AG08396 (cell line): Measurements from ENCODE around the gene LENG9.
"Not testable (repeated sequence)": the region's sequence is repeated elsewhere in the genome, so short reads cannot be mapped to it uniquely, and the experiment has no call there.

Source experiments
- DNase-seq: peaks from one replicate; pipeline ENCODE4 v3.0.0; 2012; ENCODE audit warnings: low spot score, mixed read lengths

Gene LENG9

DNA sequence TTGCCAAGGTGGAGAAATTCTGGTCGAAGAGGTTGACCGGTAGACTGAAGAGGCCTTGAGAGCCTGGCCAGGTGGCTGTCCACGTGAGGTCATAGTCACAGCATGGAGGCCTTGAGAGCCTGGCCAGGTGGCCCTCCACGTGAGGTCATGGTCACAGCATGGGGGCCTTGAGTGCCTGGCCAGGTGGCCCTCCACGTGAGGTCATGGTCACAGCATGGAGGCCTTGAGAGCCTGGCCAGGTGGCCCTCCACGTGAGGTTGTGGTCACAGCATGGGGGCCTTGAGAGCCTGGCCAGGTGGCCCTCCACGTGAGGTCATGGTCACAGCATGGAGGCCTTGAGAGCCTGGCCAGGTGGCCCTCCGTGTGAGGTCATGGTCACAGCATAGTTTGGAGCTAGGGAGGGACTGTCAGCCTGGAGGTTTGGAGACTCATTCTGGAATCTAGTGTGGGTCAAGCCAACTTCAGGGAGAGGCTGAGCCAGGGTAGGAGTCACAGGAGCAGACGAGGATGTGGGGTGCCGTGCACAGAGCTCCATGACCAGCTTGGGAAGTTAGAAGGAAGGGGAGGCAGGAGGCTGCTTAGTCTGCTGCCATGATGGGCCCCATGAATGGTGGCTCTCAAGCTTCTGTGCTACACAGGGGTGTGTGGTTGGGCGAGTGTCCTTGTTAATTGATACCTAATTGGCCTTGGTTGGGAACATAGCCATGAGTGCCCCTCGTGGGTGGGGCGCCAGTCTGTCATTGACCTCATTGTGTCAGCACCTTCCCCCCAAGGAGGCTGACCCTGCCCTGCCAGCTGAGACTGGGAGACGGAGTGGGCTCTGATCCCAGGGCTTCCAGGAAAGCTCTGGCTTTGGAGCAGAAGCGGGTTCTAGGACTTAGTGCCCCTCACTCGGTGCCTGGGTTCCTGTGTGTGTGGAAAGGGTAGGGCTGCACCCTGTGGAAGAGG is 4.0 kb downstream of the LENG9 start:
- no peak for DNase-seq

DNA sequence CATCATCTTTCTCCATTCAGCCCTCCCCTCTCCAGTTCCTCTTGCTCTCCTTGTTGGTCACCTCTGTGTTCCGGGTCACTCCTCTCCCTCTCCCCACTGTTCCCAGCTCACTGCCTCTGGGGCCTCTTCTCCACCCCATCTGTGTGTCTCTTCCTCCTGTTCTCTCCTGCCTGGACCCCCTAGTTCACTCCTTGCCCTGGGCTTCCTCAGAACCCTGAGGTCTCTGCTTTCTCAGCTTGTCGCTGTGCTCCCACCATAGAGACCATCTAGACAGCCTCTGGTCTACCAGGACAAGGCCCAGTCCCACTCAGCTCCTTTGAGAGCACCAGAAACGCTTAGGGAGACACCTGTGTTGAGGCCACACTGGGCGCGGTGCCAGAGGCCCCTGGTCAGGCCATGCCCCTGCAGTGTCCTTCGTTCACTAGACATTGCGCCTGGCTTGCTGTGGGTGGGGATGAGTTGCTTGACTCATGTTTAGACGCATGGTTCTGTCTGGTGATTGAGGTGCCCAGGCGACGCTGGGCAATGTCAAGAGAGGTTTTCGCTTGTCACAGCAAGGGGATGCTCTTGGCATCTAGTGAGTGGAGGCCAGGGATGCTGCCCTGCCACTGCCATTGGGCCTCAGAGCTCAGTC is 4.8 kb downstream of the LENG9 start:
- no peak for DNase-seq

DNA sequence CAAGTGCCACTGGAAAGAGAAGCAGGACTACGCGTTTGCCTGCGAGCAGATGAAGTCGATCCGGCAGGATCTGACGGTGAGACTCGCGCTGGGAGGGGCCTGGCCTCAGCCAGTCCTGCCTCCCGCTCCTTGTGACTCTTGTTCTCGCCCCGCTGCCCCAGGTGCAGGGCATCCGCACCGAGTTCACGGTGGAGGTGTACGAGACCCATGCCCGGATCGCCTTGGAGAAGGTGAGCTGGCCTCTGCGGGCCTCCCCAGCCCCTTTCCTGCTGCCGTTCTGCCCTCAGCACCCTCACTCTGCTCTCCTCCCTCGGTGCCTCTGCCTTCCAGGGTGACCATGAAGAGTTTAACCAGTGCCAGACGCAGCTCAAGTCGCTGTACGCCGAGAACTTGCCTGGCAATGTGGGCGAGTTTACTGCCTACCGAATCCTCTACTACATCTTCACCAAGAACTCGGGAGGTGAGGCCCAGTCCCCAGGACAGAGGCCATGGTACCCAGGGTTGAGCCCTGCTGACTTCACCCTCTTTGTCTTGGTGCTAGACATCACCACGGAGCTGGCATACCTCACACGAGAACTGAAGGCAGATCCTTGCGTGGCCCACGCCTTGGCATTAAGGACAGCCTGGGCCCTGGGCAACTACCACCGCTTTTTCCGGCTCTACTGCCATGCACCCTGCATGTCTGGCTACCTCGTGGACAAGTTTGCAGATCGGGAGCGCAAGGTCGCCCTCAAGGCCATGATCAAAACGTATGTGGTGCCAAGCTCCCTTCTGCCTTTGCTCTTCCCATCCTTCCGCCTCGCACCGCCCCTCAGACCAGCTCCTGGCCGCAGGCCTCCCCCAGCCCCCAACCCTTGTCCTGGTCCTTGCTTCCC is 5.6 kb downstream of the LENG9 start:
- no peak for DNase-seq

DNA sequence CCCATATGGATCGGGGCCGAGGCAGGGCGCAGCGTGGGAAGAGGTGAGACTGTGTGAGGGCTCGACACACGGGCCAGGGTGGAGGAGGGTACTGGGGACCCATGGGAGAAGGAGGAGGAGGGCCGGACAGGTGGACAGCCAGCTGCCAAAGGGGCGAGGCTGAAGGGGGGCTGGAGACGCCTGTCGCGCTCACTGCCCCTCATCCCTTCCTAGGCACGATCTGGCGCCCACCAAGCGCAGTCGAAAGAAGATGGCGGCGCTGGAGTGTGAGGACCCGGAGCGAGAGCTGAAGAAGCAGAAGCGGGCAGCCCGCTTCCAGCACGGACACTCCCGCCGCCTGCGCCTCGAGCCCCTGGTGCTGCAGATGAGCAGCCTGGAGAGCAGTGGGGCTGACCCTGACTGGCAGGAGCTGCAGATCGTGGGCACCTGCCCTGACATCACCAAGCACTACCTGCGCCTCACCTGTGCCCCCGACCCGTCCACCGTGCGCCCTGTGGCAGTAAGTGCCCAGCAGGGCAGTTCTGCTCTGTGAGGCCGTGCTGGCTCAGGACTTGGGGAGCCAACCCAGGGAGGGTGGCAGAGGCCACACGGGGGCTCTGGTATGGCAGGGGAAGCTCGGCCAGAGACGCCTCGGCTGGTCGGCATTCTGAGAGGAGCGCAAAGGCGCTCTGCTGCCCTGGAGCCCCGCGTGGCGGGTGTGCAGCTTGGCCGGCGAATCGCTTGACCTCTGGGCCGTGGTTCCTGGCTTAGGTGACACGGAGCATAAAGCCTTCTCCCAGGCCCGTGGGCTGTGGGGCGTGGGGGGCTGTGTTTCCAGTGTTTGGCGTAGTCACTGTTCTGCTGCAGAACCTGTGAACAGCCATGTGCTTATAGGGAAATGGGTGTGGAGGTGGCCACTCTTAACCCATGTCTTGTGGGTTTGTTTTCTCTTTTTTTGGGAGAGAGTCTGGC is 6.9 kb downstream of the LENG9 start:
- no peak for DNase-seq

DNA sequence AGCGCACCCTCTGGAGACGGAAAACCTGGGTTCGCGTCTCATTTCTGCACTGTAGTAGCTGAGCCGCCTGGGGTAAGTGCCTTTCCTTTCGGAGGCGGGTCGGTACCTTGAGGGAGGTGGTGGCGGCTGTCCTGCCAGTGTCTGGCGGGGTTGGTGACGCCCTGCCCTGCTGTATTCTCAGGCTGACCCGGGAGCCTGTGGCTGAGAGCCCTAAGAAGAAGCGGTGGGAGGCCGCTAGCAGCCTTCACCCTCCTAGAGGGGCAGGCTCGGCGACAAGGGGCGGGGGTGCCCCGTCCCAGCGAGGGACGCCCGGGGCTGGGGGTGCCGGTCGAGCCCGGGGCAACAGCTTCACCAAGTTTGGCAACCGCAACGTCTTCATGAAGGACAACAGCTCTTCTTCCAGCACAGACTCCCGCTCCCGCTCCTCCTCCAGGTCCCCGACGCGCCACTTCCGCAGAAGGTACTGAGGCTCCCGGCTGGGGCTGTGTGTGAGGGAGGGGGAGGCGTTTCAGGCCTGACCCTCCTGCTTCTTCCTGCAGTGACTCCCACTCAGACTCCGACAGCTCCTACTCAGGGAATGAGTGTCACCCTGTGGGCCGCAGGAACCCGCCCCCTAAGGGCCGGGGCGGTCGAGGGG is 7.7 kb downstream of the LENG9 start:
- no peak for DNase-seq

DNA sequence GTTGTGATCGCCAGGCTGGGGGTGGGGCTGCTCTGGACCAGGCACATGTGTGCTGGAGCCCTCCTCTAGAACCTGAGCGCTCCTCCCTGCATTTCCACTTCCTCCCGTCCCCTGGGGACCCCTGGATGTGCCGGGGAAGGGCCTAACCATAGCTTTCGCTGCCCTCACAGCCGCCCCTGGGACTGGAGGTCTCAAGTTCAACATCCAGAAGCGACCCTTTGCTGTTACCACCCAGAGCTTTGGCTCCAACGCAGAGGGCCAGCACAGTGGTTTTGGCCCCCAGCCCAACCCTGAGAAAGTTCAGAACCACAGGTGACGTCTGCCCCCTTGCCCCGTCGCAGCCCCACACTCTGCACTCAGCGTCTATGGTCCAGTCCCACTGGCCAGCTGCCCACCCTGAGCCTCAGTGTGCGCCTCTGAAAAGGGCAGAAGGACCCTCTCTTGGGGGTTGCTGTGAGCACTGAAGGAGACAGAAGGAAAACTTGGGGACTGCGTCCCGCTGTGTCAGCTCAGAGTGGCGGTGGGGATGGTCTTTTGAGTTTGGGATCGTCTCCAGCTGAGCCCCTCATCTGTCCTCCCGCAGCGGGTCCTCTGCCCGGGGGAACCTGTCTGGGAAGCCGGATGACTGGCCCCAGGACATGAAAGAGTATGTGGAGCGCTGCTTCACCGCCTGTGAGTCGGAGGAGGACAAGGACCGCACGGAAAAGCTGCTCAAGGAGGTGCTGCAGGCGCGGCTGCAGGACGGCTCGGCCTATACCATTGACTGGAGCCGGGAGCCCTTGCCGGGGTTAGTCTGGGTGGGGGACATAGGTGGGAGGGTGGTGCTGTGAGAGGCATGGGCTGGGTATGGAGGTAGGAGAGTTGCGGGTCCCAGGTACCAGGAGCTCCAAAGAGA is 8.6 kb downstream of the LENG9 start:
- no peak for DNase-seq

DNA sequence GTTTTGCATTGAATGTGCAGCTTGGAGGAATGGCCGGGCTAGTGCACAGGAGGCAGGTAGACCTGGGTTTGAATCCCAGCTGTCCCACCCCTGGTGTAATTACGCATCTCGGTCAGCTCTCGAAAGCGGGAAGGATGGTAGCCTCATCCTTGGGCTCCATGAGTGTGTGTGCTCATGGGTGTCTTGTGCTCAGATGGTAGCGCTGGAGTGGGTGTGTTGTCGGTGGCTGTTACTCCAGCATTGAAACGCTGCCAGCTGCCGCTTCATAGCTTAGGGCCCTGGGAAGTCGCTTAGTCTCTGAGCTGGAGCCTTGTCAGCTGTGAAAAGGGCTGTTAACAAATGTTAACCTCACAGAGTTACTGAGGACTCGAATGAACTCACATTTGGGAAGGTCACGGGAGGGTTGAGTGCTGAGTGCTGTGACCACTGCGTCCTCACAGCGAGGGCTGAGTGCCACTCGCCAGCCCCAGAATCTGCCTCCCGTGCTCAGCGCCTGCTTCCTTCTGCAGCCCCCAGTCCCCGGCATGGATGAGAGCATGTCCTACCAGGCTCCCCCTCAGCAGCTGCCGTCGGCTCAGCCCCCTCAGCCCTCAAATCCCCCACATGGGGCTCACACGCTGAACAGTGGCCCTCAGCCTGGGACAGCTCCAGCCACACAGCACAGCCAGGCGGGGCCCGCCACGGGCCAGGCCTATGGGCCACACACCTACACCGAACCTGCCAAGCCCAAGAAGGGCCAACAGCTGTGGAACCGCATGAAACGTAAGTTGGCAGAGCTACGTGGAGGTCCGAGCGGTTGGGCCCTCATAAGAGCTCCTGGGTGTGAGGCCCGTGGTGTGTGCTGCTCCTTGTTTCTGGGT is 9.4 kb downstream of the LENG9 start:
- DNase-seq, result no peak

DNA sequence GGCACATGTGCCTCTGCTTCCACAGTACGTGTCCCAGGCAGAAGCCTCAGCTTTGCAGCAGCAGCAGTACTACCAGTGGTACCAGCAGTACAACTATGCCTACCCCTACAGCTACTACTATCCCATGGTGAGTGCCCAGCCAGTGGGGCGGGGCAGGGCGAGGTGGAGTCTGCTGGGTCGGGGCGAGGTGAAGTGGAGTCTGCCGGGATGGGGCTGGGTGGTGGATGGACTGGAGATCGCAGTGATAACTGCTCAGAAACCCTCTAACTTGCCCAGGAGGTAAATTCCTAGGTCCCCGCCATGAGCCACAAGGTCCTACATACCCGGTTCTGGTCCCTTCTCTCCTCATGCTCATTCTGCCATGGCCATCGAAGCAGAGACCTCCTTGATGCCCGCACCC is 11.0 kb downstream of the LENG9 start:
- DNase-seq, result no peak

DNA sequence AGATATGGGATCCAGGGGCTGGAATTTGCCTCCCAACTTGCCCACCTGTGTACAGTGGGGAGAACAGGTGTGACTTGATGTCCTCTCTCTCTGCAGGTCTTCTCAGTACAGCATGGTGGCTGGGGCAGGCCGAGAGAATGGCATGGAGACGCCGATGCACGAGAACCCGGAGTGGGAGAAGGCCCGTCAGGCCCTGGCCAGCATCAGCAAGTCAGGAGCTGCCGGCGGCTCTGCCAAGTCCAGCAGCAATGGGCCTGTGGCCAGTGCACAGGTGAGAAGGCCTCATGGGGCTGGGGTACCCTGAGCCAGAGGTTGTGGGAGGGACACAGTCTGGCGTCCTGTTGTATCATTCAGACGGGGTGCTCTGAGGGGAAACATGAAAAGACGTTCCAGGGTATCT is 11.6 kb downstream of the LENG9 start:
- no peak for DNase-seq

DNA sequence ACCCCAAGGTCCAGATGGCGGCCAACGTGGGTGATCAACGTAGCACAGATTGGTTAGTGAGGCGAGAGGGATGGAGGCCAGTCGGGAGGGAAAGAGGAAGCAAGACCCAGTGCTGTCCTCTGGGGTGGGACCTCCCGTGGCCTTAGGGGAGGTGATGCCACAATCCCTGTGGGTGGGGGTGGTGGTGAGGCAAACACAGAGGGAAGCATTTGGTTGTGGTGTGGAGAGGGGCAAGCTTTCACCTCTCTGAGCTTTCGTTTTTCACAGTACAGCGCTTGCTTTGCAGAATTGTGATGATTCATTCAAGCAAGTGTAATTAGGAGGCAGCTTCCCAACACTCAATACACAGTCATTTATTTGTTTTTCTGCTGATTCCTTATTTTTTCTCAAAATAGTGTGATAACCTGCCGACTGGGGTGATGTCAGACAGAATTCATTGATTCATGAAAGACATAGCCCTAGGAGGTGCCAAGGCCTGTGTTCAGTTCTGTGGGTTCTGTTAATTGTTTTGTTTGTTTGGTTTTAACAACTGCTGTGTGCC is 12.2 kb downstream of the LENG9 start:
- no peak for DNase-seq

DNA sequence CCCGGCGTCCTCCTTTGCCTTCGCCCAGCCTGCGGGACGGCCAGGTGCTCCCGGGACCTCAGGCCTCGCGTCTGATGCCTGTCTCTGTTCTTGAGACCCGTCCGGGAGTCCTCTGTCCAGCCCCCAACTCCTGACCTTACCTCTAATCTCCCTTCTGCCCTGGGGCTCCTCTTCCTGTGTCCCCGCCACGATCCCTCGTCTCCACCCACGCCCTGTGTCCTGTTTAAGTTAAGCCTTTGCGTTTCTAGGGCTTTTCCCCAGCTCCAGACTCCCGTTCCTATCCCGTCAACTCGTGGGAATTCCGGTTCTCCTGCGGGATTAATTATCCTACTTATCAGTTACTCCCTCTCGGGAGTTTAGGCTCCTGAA is 13.9 kb downstream of the LENG9 start:
- DNase-seq, result no peak

DNA sequence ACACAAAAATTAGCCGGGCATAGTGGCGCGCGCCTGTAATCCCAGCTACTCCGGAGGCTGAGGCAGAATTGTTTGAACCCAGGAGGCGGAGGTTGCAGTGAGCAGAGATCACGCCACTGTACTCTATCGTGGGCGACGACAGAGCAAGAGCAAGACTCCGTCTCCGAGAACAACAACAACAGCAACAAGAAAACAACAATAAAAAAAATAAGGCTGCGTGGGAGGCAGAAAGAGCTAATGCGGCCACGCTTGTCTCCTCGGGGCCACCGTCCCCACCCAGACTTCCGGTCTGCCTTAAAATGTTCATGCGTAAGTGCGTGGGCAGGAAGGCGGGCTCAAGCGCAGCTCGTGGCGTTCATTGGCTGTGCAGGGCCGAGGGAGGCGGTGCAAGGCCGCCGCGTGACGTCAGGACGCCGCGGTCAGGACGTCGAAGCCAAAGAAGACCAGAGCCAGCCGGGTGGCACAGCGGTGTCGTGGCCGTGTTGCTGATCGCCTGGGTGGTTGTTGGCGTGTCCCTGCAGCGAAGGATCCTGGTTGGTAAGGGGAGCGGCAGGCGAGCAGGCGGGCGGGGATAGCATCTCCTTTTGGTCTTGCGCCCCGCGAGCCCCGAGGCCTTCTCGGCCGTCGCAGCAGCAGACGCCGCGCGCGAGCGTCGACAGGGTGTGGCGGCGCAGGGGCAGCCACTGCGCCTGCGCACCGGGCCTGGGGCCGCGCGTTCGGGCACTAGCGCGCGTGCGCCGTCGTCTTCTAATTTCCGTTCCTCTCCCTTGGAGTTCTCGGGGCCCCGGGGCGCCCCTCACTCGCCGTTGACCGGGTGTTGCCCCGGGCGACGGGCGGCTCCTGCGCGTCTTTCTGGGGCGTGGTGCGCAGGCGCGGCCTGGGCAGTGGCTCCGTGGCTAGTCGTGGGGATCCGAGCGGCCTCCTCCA is 14.5 kb downstream of the LENG9 start, which contains the start of gene LENG8:
Gene LENG8, plus strand, starts transcription at position 426 of the 927 bp plus-strand sequence. CDS start 2,146 bp downstream, outside the sequence.
- peak; percentile 97 for DNase-seq

DNA sequence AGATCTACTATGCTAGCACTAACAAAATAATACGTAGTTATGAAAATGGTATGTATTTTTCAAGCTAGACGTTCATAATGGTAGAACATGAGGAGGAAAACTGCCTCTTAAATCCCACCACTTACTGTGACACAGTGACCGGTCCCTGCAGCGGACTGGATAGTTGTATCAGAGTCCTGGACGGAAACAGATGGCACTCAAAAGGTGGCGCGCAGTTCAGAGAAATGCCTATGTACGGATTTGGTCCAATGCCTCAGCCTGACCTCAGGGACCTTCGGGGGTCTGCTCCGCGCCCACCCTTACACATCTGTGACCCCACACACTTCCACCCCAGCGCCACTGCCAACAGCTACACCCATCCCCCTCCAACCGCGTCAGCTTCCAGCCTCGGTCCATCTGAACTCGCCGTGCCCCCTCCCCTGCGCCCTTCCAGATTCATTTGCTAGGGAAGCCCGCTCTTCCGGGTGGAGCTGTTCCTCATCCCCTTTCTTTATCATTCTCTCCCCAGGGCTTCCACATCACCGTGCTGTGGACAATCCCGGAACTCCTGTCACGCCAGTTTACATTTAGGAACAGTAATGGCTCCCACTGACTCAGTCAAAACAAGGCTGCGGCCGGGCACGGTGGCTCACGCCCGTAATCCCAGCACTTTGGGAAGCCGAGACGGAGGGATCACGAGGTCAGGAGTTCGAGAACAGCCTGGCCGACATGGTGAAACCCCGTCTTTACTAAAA is 15.4 kb downstream of the LENG9 start:
- peak; percentile 58 for DNase-seq

DNA sequence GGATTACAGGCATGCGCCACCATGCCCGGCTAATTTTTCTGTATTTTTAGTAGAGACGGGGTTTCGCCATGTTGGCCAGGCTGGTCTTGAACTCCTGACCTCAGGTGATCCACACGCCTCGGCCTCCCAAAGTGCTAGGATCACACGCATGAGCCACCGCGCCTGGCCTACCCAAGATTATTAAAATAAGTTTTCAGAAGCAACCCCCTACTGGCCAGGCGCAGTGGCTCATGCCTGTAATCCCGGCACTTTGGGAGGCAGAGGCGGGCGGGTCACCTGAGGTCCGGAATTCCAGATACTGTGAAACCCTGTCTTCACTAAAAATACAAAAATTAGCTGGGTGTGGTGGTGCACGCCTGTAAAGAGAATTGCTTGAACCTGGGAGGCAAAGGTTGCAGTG is 17.2 kb downstream of the LENG9 start:
- DNase-seq, result not testable (repeated sequence)

DNA sequence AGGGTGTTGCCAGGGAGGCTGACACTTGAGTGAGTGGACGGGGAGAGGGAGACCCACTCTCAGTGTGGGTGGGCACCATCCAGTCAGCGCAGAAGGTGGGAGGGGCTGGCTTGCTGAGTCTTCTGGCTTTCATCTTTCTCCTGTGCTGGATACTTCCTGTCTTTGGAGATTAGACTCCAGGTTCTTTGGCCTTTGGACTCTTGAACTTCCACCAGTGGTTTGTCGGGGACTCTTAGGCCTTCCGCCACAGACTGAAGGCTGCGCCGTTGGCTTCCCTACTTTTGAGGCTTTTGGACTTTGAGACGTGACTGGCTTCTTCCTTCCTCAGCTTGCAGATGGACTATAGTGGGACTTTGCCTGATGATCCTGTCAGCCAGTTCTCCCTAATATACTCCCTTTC is 18.8 kb downstream of the LENG9 start:
- no peak for DNase-seq

DNA sequence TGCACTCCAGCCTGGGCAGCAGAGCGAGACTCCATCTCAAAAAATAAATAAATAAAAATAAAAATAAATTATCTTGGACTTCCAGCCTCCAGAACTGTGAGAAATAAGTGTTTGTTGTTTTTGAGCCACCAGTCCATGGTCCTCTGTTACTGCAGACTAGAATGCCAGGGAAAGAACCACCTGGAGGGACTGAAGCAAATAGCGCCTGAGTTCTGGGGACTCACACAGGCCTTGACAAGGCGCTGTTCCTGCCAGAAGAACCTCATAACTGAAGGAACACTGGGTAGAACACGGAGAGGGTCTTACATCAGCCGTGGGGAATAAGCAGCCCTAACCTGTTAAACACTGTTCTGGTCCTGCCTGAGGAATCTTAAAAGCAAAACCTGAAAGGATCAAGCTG is 22.9 kb downstream of the LENG9 start:
- no peak for DNase-seq
